GM13977 (cell line): Measurements from ENCODE around the gene AP3B1.
"Not testable (repeated sequence)": the region's sequence is repeated elsewhere in the genome, so short reads cannot be mapped to it uniquely, and the experiment has no call there.

Source experiments
- DNase-seq: peaks from one replicate; pipeline ENCODE4 v3.0.0; 2012; ENCODE audit warnings: low spot score
- CTCF ChIP-seq: IDR thresholded peaks from 2 replicates; pipeline ENCODE4 v1.5.1; 2012; ENCODE audit warnings: mild to moderate bottlenecking, control low read depth; ENCODE audit not compliant: insufficient read depth; ENCODE audit errors: extremely low read depth, missing control alignments
- in situ Hi-C: fragments of 300-500 bp; cut with MboI; formaldehyde crosslinking; loops from one replicate; pipeline ENCODE4 v1.12.0; 2022; ENCODE audit warnings: low sequenced_read_pairs, low pct_unique_long_range_greater_than_20kb, mixed read lengths, inconsistent platforms; ENCODE audit not compliant: unreplicated experiment

AP3B1 gene

GRCh38 chr5:78178356-78178755 is 116.1 kb downstream of the AP3B1 start:
- in situ Hi-C loops: no loop called here

GRCh38 chr5:78170335-78170734 is 124.2 kb downstream of the AP3B1 start:
- in situ Hi-C loops, DNase-seq: not testable (repeated sequence)

More at GRCh38 chr5:78178356-78178755, 116.1 kb downstream of the AP3B1 start:
- TF ChIP-seq CTCF: no peak
- DNase-seq: no peak

- in situ Hi-C loops: no loop called here
- peak; percentile 25 for DNase-seq
- peak; percentile 66 for TF ChIP-seq CTCF
Measured at GRCh38 chr5:78162253-78162862, 132.1 kb downstream of the AP3B1 start.

- in situ Hi-C loops: no loop called here
- DNase-seq: no peak
- TF ChIP-seq CTCF: no peak
Measured at GRCh38 chr5:78157001-78157400, 137.5 kb downstream of the AP3B1 start.

GRCh38 chr5:78151594-78152271 is 142.8 kb downstream of the AP3B1 start:
- in situ Hi-C loops: no loop called here
- TF ChIP-seq CTCF: no peak
- no peak for DNase-seq

GRCh38 chr5:78137290-78137689 is 157.2 kb downstream of the AP3B1 start:
- DNase-seq: no peak
- in situ Hi-C loops: no loop called here
- no peak for TF ChIP-seq CTCF

- no peak for DNase-seq
- in situ Hi-C loops: no loop called here
- no peak for TF ChIP-seq CTCF
Measured at GRCh38 chr5:78133423-78133822, 161.1 kb downstream of the AP3B1 start.
